ENCODE measurements around the gene TMEM219. TPM values are rescaled to one million over a fixed set of nuclear protein-coding genes. Genes with fewer than 3 reads are reported as not detected.

The TMEM219 gene
- total and polyA plus RNA-seq, 9 of the 15 experiments (the other 6 are each of a cell fraction or from before 2014, with no cell fraction given) = 35.3 to 62.8 (median 55.5) TPM

DNA sequence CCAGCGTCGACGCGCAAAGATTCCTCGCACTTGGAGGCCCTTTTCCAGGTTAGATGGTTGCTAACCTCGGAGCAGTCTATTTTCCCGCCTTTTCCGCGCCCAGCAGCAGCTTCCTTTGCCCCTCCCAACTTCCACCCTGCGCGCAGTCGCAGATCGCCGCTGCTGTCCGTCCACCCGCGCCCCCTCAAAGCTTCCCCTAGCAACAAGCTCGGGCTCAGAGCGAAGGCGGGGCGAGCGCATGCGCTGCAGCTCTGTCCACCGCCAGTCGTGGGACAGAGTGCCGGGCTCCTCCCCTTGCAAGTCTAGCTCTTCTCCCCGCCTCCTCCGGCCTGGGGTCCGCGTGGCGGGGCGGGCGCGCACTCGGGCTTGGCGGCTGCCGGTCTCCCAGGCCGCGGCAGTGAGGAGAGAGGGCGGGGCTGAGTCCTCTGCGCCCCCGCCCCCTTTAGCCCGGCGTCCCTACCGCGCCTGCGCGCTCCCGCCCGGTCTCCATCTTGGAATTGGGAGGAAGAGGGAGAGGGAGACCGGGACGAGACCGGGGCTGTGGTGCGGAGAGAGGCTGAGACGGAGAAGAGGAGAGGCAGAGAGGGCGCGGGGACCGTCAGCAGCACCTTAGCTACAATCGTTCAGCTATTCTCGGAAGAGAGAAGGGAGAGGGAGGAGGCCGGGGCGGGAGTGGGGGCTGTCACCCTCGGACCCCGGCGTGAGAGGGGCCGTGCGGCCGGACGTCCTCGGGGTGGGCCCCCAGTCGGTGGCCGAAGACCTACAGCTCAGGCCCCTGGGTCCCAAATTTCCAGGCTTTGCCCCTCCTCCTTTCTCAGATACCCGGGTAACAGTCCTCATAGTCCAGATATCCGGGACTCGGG lies 11.7 kb downstream of the TMEM219 start, which contains the start of gene TAOK2 (continued):
- TF ChIP-seq NFIC (IDR thresholded peaks at IDR 0.05) (peak; percentile 23; the same call in 1 of the 2 replicates), GTF2F1 (IDR thresholded peaks at IDR 0.05; ENCODE audit: low read depth, low read length) (no peak), FIP1L1 (IDR thresholded peaks at IDR 0.05; ENCODE audit: low read depth, low read length, poor library complexity, severe bottlenecking) (no peak), SAP30 (IDR thresholded peaks at IDR 0.05; ENCODE audit: borderline replicate concordance, insufficient read depth, low read depth, low read length, poor library complexity, severe bottlenecking) (peak; percentile 64), SPI1 (IDR thresholded peaks at IDR 0.05; ENCODE audit: borderline replicate concordance, low read depth, low read length) (peak; percentile 53; the same call in 1 of the 2 replicates), EWSR1 (IDR thresholded peaks at IDR 0.05; ENCODE audit: borderline replicate concordance, low read depth, partially characterized antibody) (no peak), FOSL1 (tag; conservative IDR thresholded peaks at IDR 0.05) (no peak), KAT8 (IDR thresholded peaks at IDR 0.05; ENCODE audit: low read depth) (no peak)
- TF ChIP-seq, protein P1, sequence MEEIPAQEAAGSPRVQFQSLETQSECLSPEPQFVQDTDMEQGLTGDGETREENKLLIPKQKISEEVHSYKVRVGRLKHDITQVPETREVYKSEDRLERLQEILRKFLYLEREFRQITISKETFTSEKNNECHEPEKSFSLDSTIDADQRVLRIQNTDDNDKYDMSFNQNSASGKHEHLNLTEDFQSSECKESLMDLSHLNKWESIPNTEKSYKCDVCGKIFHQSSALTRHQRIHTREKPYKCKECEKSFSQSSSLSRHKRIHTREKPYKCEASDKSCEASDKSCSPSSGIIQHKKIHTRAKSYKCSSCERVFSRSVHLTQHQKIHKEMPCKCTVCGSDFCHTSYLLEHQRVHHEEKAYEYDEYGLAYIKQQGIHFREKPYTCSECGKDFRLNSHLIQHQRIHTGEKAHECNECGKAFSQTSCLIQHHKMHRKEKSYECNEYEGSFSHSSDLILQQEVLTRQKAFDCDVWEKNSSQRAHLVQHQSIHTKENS (CRISPR knock-in tag; IDR thresholded peaks at IDR 0.05) = no peak
- TF ChIP-seq, protein P2, sequence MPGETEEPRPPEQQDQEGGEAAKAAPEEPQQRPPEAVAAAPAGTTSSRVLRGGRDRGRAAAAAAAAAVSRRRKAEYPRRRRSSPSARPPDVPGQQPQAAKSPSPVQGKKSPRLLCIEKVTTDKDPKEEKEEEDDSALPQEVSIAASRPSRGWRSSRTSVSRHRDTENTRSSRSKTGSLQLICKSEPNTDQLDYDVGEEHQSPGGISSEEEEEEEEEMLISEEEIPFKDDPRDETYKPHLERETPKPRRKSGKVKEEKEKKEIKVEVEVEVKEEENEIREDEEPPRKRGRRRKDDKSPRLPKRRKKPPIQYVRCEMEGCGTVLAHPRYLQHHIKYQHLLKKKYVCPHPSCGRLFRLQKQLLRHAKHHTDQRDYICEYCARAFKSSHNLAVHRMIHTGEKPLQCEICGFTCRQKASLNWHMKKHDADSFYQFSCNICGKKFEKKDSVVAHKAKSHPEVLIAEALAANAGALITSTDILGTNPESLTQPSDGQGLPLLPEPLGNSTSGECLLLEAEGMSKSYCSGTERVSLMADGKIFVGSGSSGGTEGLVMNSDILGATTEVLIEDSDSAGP (CRISPR knock-in tag; IDR thresholded peaks at IDR 0.05) = no peak
- TF ChIP-seq, protein P3, sequence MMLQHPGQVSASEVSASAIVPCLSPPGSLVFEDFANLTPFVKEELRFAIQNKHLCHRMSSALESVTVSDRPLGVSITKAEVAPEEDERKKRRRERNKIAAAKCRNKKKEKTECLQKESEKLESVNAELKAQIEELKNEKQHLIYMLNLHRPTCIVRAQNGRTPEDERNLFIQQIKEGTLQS (IDR thresholded peaks at IDR 0.05) = no peak
- TF ChIP-seq, protein P3 (CRISPR knock-in tag; conservative IDR thresholded peaks at IDR 0.05) = no peak
- TF ChIP-seq, protein P4, sequence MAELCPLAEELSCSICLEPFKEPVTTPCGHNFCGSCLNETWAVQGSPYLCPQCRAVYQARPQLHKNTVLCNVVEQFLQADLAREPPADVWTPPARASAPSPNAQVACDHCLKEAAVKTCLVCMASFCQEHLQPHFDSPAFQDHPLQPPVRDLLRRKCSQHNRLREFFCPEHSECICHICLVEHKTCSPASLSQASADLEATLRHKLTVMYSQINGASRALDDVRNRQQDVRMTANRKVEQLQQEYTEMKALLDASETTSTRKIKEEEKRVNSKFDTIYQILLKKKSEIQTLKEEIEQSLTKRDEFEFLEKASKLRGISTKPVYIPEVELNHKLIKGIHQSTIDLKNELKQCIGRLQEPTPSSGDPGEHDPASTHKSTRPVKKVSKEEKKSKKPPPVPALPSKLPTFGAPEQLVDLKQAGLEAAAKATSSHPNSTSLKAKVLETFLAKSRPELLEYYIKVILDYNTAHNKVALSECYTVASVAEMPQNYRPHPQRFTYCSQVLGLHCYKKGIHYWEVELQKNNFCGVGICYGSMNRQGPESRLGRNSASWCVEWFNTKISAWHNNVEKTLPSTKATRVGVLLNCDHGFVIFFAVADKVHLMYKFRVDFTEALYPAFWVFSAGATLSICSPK (IDR thresholded peaks at IDR 0.05; ENCODE audit: borderline replicate concordance) = no peak
- TF ChIP-seq, protein P5, sequence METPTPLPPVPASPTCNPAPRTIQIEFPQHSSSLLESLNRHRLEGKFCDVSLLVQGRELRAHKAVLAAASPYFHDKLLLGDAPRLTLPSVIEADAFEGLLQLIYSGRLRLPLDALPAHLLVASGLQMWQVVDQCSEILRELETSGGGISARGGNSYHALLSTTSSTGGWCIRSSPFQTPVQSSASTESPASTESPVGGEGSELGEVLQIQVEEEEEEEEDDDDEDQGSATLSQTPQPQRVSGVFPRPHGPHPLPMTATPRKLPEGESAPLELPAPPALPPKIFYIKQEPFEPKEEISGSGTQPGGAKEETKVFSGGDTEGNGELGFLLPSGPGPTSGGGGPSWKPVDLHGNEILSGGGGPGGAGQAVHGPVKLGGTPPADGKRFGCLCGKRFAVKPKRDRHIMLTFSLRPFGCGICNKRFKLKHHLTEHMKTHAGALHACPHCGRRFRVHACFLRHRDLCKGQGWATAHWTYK (CRISPR knock-in tag; IDR thresholded peaks at IDR 0.05) = peak; percentile 76; the same call in 1 of the 2 replicates
- TF ChIP-seq, protein P6, sequence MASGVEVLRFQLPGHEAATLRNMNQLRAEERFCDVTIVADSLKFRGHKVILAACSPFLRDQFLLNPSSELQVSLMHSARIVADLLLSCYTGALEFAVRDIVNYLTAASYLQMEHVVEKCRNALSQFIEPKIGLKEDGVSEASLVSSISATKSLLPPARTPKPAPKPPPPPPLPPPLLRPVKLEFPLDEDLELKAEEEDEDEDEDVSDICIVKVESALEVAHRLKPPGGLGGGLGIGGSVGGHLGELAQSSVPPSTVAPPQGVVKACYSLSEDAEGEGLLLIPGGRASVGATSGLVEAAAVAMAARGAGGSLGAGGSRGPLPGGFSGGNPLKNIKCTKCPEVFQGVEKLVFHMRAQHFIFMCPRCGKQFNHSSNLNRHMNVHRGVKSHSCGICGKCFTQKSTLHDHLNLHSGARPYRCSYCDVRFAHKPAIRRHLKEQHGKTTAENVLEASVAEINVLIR (CRISPR knock-in tag; IDR thresholded peaks at IDR 0.05) = no peak; the same call in 1 of the 2 replicates
- TF ChIP-seq, protein P7, sequence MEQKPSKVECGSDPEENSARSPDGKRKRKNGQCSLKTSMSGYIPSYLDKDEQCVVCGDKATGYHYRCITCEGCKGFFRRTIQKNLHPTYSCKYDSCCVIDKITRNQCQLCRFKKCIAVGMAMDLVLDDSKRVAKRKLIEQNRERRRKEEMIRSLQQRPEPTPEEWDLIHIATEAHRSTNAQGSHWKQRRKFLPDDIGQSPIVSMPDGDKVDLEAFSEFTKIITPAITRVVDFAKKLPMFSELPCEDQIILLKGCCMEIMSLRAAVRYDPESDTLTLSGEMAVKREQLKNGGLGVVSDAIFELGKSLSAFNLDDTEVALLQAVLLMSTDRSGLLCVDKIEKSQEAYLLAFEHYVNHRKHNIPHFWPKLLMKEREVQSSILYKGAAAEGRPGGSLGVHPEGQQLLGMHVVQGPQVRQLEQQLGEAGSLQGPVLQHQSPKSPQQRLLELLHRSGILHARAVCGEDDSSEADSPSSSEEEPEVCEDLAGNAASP (IDR thresholded peaks at IDR 0.05) = no peak
